HFFc6 (cell line): ENCODE measurements around the gene NNMT. TPM values are rescaled to one million over a fixed set of nuclear protein-coding genes. Genes with fewer than 3 reads are reported as not detected.

Source experiments
- DNase-seq: peaks from one replicate; pipeline ENCODE4 v3.0.0-alpha.2; 2018
- H3K27ac Mint-ChIP-seq: 2 replicates; pipeline ENCODE4 v1.8.0; 2020; ENCODE audit warnings: mild to moderate bottlenecking, mixed read lengths
- H3K27me3 Mint-ChIP-seq: 2 replicates; pipeline ENCODE4 v1.8.0; 2021; ENCODE audit warnings: mild to moderate bottlenecking, moderate library complexity, mixed read lengths; ENCODE audit not compliant: insufficient read depth
- H3K36me3 Mint-ChIP-seq: 2 replicates; pipeline ENCODE4 v1.8.0; 2021; ENCODE audit warnings: low read depth, mixed read lengths
- H3K4me1 Mint-ChIP-seq: 2 replicates; pipeline ENCODE4 v1.8.0; 2020; ENCODE audit warnings: low read depth, mixed read lengths
- H3K4me3 Mint-ChIP-seq: 2 replicates; pipeline ENCODE4 v1.8.0; 2020; ENCODE audit warnings: mild to moderate bottlenecking, moderate library complexity, mixed read lengths
- H3K9me3 Mint-ChIP-seq: 2 replicates; pipeline ENCODE4 v1.8.0; 2020; ENCODE audit warnings: mild to moderate bottlenecking, mixed read lengths
- long read RNA-seq: library from polyadenylated mRNA; unstranded; transcript quantifications from one replicate; pipeline ENCODE4 v2.0.0, GENCODE V29; 2019
- total RNA-seq, 6 experiments: library from RNA; stranded (reverse); fragmentation: NEBNext Ultra II Directional; extraction: Animal tissue kit (Norgen Biotek cat#: 25700); gene quantifications; 2 replicates in 1 of 6; 3 replicates in 5 of 6; pipeline ENCODE4 v1.2.3, GENCODE V29; 2021
- TF ChIP-seq, protein P1 (sequence below): fragments of 200-600 bp; sonication (generic); IDR thresholded peaks from 2 replicates; pipeline ENCODE4 v1.5.0; 2021; ENCODE audit warnings: antibody characterized with exemption, mild to moderate bottlenecking

NNMT gene
- 100 to 1,000 TPM; 191 to 264 (median 205) TPM for total RNA-seq
- long read RNA-seq, transcript NNMT-201 (3 exons, 1,610 nt) = major isoform, 175 of 194 reads
- long read RNA-seq, partial matches to known transcripts = 12 of 194 reads
- long read RNA-seq, other reads (novel, unspliced or antisense) = 7 of 194 reads

DNA sequence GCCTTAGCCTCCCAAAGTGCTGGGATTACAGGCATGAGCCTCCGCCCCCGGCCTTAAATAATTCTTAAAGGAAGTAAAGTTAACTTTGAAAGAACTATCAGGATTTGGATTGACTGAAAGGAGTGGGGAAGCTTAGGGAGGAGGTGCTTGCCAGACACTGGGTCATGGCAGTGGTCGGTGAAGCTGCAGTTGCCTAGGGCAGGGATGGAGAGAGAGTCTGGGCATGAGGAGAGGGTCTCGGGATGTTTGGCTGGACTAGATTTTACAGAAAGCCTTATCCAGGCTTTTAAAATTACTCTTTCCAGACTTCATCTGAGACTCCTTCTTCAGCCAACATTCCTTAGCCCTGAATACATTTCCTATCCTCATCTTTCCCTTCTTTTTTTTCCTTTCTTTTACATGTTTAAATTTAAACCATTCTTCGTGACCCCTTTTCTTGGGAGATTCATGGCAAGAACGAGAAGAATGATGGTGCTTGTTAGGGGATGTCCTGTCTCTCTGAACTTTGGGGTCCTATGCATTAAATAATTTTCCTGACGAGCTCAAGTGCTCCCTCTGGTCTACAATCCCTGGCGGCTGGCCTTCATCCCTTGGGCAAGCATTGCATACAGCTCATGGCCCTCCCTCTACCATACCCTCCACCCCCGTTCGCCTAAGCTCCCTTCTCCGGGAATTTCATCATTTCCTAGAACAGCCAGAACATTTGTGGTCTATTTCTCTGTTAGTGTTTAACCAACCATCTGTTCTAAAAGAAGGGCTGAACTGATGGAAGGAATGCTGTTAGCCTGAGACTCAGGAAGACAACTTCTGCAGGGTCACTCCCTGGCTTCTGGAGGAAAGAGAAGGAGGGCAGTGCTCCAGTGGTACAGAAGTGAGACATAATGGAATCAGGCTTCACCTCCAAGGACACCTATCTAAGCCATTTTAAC lies at the start of gene NNMT:
TSS of gene NNMT (plus strand) at position 724 of the 929 bp plus-strand sequence. CDS start at position 882, 158 bp downstream.
- Mint-ChIP-seq H3K27me3 (no peaks in the 10 kb centered on the region), H3K4me1 (peaks cover 87% of the 10 kb centered on the region), H3K4me3 (peak within 1 kb of the TSS; percentile 95), H3K9me3 (peaks cover 32% of the 10 kb centered on the region), H3K36me3 (peaks cover 51% of the 10 kb centered on the region), H3K27ac (peak within 1 kb of the TSS; percentile 99)
- peak; percentile 91 for DNase-seq
- TF ChIP-seq, protein P1, sequence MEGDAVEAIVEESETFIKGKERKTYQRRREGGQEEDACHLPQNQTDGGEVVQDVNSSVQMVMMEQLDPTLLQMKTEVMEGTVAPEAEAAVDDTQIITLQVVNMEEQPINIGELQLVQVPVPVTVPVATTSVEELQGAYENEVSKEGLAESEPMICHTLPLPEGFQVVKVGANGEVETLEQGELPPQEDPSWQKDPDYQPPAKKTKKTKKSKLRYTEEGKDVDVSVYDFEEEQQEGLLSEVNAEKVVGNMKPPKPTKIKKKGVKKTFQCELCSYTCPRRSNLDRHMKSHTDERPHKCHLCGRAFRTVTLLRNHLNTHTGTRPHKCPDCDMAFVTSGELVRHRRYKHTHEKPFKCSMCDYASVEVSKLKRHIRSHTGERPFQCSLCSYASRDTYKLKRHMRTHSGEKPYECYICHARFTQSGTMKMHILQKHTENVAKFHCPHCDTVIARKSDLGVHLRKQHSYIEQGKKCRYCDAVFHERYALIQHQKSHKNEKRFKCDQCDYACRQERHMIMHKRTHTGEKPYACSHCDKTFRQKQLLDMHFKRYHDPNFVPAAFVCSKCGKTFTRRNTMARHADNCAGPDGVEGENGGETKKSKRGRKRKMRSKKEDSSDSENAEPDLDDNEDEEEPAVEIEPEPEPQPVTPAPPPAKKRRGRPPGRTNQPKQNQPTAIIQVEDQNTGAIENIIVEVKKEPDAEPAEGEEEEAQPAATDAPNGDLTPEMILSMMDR = peak; percentile 22; the same call in 1 of the 2 replicates

DNA sequence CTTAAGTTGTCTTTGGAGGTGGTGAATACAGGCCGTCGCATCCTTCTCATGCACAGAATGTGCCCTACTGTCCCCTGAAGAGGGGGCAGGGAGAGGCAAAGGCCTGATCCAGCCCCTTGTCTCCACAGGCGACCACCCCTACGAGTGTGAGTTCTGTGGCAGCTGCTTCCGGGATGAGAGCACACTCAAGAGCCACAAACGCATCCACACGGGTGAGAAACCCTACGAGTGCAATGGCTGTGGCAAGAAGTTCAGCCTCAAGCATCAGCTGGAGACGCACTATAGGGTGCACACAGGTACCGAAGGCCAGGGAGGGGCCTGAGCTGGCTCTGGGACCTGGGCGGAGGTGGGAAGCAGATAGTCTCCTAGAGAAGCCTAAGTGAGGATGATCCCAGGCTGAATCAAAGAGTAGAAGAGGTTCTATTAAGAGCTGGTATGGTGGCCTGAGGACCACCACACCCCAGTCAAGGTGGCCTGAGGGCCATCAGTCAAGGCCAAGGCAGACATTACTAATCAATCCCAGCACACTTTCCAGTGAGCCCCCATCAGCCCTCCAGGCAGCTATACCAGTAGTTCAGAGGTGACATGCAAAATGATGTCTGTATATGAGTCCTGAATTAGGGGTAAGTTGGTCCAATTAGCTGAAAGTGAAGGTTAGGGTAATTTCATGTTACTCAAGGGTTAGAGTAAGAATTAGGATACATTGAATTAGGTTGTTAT lies 49.0 kb upstream of the NNMT start:
- H3K27me3 Mint-ChIP-seq = peaks cover 27% of the 10 kb centered on the region
- H3K36me3 Mint-ChIP-seq = no peaks in the 10 kb centered on the region

DNA sequence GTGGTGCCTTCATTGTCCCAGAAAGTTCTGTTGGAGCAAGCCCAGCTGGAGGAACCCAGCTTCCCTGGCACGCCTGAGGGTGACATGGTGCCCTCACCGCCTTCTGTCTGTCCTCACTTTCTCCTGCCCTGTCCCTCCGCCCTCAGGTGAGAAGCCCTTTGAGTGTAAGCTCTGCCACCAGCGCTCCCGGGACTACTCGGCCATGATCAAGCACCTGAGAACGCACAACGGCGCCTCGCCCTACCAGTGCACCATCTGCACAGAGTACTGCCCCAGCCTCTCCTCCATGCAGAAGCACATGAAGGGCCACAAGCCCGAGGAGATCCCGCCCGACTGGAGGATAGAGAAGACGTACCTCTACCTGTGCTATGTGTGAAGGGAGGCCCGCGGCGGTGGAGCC lies 46.0 kb upstream of the NNMT start:
- Mint-ChIP-seq H3K9me3 (no peaks in the 10 kb centered on the region), H3K4me1 (no peaks in the 10 kb centered on the region), H3K36me3 (no peaks in the 10 kb centered on the region), H3K4me3 (no peak overlapping the region), H3K27ac (no peak overlapping the region), H3K27me3 (peaks cover 23% of the 10 kb centered on the region)
- TF ChIP-seq, protein P1 = no peak
- DNase-seq = no peak

More for the DNA sequence above, 49.0 kb upstream of the NNMT start:
- Mint-ChIP-seq H3K9me3 (no peaks in the 10 kb centered on the region), H3K27ac (no peak overlapping the region), H3K4me3 (no peak overlapping the region), H3K4me1 (no peaks in the 10 kb centered on the region)
- DNase-seq = no peak
- TF ChIP-seq, protein P1 = no peak

DNA sequence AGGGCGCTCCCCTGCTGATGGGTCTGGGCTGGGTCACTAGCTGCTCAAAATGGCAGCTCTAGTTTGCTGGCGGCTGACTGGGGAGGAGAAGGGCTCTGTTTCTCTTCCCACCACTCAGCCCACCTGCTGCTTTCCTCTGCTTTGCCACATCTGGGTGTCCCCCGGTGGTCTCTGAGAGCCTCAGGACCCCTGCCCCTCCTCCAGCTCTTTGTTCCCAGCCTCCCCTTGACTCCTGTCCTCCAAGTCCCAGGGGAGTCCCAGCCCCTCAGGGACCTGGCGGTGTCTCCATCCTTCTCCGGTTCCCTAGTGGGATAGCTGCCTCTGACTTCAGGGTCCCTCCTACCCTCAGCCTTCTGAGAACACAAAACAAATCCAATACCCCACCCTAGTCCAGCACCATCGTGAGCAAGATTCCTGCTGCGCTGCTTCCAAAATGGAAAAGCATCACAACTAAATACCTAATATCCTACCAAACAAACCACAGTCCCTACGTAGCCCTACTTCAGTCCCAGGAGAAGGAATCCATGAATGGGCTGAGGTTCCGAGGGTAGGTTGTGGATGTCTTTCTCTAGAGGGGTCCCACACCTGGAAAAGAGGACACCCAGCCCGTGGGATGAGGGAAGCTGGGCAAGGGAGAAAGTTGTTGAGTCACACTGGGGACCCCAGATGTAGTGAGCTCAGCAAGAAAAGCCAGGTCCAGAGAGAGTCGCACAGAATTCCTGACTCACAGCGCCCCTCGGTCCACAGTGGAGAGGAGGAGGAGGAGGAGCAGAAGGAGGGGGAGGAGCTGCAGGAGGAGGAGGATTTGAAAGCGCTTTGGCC lies 45.0 kb upstream of the NNMT start:
- Mint-ChIP-seq H3K4me1 (no peaks in the 10 kb centered on the region), H3K27ac (no peak overlapping the region), H3K27me3 (peaks cover 30% of the 10 kb centered on the region), H3K36me3 (no peaks in the 10 kb centered on the region), H3K9me3 (no peaks in the 10 kb centered on the region), H3K4me3 (no peak overlapping the region)
- TF ChIP-seq, protein P1 = no peak
- DNase-seq = no peak

DNA sequence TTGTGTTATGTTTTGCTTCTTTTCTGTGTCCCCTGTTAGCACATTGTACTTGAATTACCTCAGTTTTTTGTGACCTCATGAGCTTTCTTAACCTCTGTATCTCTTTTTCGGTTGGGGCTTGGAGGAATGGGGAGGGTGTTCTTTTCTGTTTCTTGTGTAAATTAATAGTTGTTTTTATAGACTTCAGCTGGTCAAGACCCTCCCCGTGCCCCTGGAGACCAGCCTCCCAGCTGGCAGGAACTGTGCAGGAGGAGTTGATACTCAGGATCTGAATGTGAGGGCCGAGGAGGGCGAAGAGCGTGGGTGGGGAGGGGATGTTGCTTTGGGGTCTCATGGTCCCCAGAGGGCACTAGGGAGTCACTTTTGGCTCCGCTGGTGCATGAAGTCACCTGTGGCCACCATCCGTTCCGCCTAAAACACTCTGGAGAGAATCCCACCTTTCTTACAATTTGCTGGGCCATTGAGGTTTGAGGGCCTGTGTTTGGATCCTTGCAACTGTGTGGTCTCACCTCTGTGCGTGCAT lies 44.3 kb upstream of the NNMT start:
- Mint-ChIP-seq H3K36me3 (no peaks in the 10 kb centered on the region), H3K4me3 (no peak overlapping the region), H3K9me3 (no peaks in the 10 kb centered on the region), H3K27ac (no peak overlapping the region), H3K4me1 (no peaks in the 10 kb centered on the region), H3K27me3 (peaks cover 32% of the 10 kb centered on the region)
- TF ChIP-seq, protein P1 = no peak
- no peak for DNase-seq
